ENCODE results near the gene LDLRAD3. TPM values are rescaled to one million over a fixed set of nuclear protein-coding genes. Genes with fewer than 3 reads are reported as not detected.

LDLRAD3 gene
- total RNA-seq, 2 experiments from 2014 or later = 0.21 to 0.27 TPM

- CTCF ChIA-PET = no interaction called here
- POLR2A ChIA-PET = no interaction called here
Measured at GRCh38 chr11:36091256-36091811, 147.5 kb downstream of the LDLRAD3 start.

GRCh38 chr11:36092314-36093030, 148.6 kb downstream of the LDLRAD3 start:
- CTCF ChIA-PET = interaction anchor here (0.5 kb wide), 1 partner anchor 417 kb away, joined by 3 read pairs; no protein-coding TSS in a partner anchor
- POLR2A ChIA-PET = no interaction called here

- CTCF ChIA-PET = no interaction called here
- POLR2A ChIA-PET = no interaction called here
Measured at GRCh38 chr11:36093548-36093947, 149.7 kb downstream of the LDLRAD3 start.

GRCh38 chr11:36094164-36094563, 150.3 kb downstream of the LDLRAD3 start:
- ChIA-PET CTCF (no interaction called here), POLR2A (interaction anchor here (0.6 kb wide), 1 partner anchor 272 kb away, joined by 5 read pairs; no protein-coding TSS in a partner anchor)

- ChIA-PET CTCF (no interaction called here), POLR2A (no interaction called here)
Measured at GRCh38 chr11:36095716-36096115, 151.9 kb downstream of the LDLRAD3 start.

GRCh38 chr11:36097219-36097650, 153.4 kb downstream of the LDLRAD3 start:
- ChIA-PET POLR2A (no interaction called here), CTCF (no interaction called here)

GRCh38 chr11:36098087-36098486, 154.2 kb downstream of the LDLRAD3 start:
- ChIA-PET CTCF (no interaction called here), POLR2A (no interaction called here)

GRCh38 chr11:36098853-36099375, 155.1 kb downstream of the LDLRAD3 start:
- ChIA-PET POLR2A (no interaction called here), CTCF (no interaction called here)

GRCh38 chr11:36101466-36101865, 157.6 kb downstream of the LDLRAD3 start:
- CTCF ChIA-PET = interaction anchor here (0.7 kb wide), 1 partner anchor 262 kb away, joined by 3 read pairs; no protein-coding TSS in a partner anchor
- POLR2A ChIA-PET = no interaction called here

- ChIA-PET POLR2A (no interaction called here), CTCF (no interaction called here)
Measured at GRCh38 chr11:36102868-36103267, 159.0 kb downstream of the LDLRAD3 start.

- ChIA-PET POLR2A (no interaction called here), CTCF (no interaction called here)
Measured at GRCh38 chr11:36103933-36104530, 160.2 kb downstream of the LDLRAD3 start.

- ChIA-PET POLR2A (no interaction called here), CTCF (no interaction called here)
Measured at GRCh38 chr11:36104660-36104992, 160.8 kb downstream of the LDLRAD3 start.

GRCh38 chr11:36105743-36106581, 162.1 kb downstream of the LDLRAD3 start:
- ChIA-PET CTCF (no interaction called here), POLR2A (no interaction called here)

GRCh38 chr11:36107547-36107946, 163.7 kb downstream of the LDLRAD3 start:
- ChIA-PET POLR2A (no interaction called here), CTCF (no interaction called here)

GRCh38 chr11:36108881-36109589, 165.2 kb downstream of the LDLRAD3 start:
- ChIA-PET POLR2A (no interaction called here), CTCF (no interaction called here)

- ChIA-PET CTCF (no interaction called here), POLR2A (no interaction called here)
Measured at GRCh38 chr11:36109590-36109849, 165.7 kb downstream of the LDLRAD3 start.

GRCh38 chr11:36109850-36110606, 166.2 kb downstream of the LDLRAD3 start:
- ChIA-PET CTCF (no interaction called here), POLR2A (no interaction called here)

GRCh38 chr11:36110668-36111410, 167.0 kb downstream of the LDLRAD3 start:
- CTCF ChIA-PET = no interaction called here
- POLR2A ChIA-PET = no interaction called here

- ChIA-PET POLR2A (no interaction called here), CTCF (no interaction called here)
Measured at GRCh38 chr11:36114095-36114494, 170.2 kb downstream of the LDLRAD3 start.
